ENCODE measurements around the gene AUP1.

DNA sequence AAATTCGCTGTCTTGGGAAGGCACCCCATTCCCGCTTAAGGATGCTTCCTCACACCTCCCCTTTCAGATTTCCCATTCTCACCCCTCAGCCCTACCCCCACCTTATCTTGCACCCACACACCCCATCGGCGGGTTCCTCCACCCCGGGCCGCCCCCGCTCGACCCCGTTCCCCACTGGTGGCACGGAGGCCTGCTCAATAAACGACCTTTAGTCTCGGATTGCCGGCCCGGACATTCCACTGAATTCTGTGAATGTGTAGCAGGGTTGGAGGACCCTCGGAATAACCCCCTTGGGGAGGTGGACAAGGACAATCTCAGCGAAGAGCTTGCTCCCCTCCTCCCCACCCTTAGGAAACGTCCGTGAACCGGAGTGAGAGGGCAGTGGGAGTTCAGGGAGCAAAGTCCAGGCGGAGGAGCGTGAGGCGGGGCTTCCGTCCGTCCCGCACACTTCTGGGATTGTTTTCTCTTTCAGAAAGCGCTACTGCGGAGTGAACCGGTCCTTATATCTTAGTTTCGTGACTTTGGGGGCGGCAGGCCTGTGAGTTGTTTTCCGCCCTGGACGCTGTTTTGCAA is 27.3 kb downstream of the AUP1 start:
- TF ChIP-seq FOXA1 (IDR thresholded peaks at IDR 0.05) = no peak
- TF ChIP-seq NFRKB (IDR thresholded peaks at IDR 0.05) = no peak
- no peak for TF ChIP-seq FOXK2 (IDR thresholded peaks at IDR 0.05)
- TF ChIP-seq, protein P1, sequence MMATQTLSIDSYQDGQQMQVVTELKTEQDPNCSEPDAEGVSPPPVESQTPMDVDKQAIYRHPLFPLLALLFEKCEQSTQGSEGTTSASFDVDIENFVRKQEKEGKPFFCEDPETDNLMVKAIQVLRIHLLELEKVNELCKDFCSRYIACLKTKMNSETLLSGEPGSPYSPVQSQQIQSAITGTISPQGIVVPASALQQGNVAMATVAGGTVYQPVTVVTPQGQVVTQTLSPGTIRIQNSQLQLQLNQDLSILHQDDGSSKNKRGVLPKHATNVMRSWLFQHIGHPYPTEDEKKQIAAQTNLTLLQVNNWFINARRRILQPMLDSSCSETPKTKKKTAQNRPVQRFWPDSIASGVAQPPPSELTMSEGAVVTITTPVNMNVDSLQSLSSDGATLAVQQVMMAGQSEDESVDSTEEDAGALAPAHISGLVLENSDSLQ (IDR thresholded peaks at IDR 0.05) = no peak
- TF ChIP-seq LEF1 (IDR thresholded peaks at IDR 0.05; ENCODE audit: borderline replicate concordance) = no peak
- TF ChIP-seq ARNT (IDR thresholded peaks at IDR 0.05) = no peak
- no peak for TF ChIP-seq SUZ12 (IDR thresholded peaks at IDR 0.05)
